ENCODE results near the gene RNF5.

DNA sequence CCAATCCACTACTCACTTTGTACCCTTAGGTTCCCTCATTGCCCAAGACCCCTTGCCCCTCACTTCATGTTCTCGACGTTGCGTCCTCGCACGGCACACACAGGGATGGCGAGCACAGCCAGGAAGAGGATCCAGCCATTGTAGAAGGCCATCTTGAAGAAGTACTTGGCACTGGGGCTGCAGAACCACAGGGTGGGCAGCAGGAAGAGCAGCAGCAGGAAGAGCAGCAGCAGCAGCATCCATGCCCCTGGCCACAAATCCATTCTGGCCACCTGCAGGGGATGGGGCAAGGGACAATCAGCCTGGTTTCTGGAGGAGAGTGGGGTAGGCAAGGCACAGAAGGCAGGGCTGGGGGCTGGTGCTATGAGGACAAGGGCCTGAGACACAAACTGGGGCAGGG, 7.0 kb upstream of the RNF5 start:
- TF ChIP-seq EZH2phosphoT487 (IDR thresholded peaks at IDR 0.05; ENCODE audit: borderline replicate concordance, low read length) = no peak
- TF ChIP-seq, protein P1, sequence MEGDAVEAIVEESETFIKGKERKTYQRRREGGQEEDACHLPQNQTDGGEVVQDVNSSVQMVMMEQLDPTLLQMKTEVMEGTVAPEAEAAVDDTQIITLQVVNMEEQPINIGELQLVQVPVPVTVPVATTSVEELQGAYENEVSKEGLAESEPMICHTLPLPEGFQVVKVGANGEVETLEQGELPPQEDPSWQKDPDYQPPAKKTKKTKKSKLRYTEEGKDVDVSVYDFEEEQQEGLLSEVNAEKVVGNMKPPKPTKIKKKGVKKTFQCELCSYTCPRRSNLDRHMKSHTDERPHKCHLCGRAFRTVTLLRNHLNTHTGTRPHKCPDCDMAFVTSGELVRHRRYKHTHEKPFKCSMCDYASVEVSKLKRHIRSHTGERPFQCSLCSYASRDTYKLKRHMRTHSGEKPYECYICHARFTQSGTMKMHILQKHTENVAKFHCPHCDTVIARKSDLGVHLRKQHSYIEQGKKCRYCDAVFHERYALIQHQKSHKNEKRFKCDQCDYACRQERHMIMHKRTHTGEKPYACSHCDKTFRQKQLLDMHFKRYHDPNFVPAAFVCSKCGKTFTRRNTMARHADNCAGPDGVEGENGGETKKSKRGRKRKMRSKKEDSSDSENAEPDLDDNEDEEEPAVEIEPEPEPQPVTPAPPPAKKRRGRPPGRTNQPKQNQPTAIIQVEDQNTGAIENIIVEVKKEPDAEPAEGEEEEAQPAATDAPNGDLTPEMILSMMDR (IDR thresholded peaks at IDR 0.05; ENCODE audit: low read depth, low read length, poor library complexity, severe bottlenecking) = no peak
